ENCODE results near the gene PLXDC1. TPM values are rescaled to one million over a fixed set of nuclear protein-coding genes. Genes with fewer than 3 reads are reported as not detected.
"Not testable (repeated sequence)": the region's sequence is repeated elsewhere in the genome, so short reads cannot be mapped to it uniquely, and the experiment has no call there.

Gene PLXDC1
- total RNA-seq, 1 donor from 2014 or later: 0.28 TPM

DNA sequence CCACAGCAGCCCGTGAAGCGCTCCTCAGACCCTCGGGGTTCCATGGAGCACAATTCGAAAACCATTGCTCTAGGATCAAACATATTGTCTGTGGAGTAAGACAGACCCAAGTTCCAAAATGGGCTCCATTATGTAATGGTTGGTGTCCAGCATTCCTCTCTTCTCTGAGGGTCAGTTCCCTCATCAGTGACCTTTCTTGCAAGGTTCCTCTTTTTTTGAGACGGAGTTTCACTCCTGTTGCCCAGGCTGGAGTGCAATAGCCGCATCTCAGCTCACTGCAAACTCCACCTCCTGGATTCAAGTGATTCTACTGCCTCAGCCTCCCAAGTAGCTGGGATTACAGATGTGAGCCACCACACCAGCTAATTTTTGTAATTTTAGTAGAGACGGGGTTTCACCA is 28.4 kb downstream of the PLXDC1 start:
- Mint-ChIP-seq H3K27ac (ENCODE audit: unreplicated experiment) (no peak overlapping the region), H3K4me3 (no peak overlapping the region), H3K4me1 (no peaks in the 10 kb centered on the region), H3K36me3 (ENCODE audit: low read depth) (no peaks in the 10 kb centered on the region), H3K27me3 (ENCODE audit: low read depth) (no peaks in the 10 kb centered on the region), H3K9me3 (no peaks in the 10 kb centered on the region)
- no peak for TF ChIP-seq CTCF (conservative IDR thresholded peaks at IDR 0.05)
- DNase-seq (ENCODE audit: low read depth, low spot score): no peak

DNA sequence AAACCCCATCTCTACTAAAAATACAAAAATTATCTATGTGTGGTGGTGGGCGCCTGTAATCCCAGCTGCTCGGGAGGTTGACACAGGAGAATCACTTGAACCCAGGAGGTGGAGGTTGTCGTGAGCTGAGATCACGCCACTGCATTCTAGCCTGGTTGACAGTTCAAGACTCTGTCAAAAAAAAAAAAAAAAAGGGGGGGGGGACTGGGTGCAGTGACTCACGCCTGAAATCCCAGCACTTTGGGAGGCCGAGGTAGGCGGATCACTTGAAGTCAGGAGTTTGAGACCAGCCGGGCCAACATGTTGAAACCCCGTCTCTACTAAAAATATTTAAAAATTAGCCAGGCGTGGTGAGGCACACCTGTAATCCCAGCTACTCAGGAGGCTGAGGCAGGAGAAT is 29.5 kb downstream of the PLXDC1 start:
- not testable (repeated sequence) for H3K27me3 Mint-ChIP-seq (ENCODE audit: low read depth); DNase-seq (ENCODE audit: low read depth, low spot score); H3K36me3 Mint-ChIP-seq (ENCODE audit: low read depth); H3K4me1 Mint-ChIP-seq; H3K9me3 Mint-ChIP-seq; H3K4me3 Mint-ChIP-seq; H3K27ac Mint-ChIP-seq (ENCODE audit: unreplicated experiment)

DNA sequence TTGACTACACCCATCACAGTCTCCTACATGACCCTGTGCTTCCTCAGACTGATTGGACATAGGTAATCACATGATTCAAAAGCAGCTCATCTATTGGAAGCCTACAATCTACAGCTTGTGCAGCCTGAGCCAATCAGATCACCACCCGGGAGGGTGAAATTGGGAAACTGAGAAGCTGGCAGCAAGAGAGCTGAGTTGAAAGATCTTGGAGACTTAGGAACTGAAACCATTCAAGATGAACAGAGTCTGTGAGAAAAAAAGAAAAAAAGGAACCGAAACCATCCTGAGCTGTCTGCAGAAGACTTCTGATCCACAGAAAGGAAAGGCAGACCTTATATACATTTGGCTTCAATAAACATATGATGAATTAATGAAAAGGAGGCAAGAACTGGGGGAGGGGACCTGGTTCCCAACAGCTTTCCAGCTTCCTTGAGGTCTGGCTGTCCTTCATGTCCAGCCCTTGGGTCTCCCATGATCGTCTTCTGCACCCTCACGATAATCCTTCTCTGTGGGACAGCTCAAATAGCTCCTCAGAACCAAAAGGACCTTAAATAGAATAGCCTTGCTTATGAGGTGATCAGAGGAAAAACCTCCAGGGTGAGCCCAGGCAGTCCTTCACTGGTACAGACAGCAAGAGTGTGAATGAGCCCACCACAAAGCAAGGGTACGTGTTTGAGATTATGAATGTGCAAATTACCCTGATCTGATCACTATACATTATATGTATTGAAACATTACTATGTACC is 32.6 kb downstream of the PLXDC1 start:
- DNase-seq (ENCODE audit: low read depth, low spot score): no peak
- Mint-ChIP-seq H3K4me3 (no peak overlapping the region), H3K9me3 (no peaks in the 10 kb centered on the region), H3K4me1 (no peaks in the 10 kb centered on the region), H3K27ac (ENCODE audit: unreplicated experiment) (no peak overlapping the region), H3K36me3 (ENCODE audit: low read depth) (no peaks in the 10 kb centered on the region), H3K27me3 (ENCODE audit: low read depth) (peaks cover 2% of the 10 kb centered on the region)
- no peak for TF ChIP-seq CTCF (conservative IDR thresholded peaks at IDR 0.05)

DNA sequence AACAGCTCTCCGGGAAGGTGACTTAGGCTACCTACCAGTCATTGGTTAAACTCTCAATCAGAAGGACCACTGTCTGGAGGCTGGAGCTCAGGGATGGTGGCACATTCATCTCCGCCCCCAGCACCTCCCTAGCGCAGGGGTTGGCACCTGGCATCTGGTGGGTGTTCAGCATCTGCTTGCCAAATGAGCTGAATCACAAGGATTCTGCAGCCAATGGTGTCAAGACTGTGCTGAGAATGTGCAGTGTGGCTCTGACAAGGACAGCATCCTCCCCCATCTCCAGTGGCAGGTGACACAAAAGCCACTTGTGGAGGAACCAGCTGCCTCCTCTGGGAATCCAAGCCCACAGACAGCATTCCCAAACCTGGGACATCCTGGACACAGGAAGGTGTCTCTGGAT is 35.2 kb downstream of the PLXDC1 start:
- no peak for DNase-seq (ENCODE audit: low read depth, low spot score)
- H3K36me3 Mint-ChIP-seq (ENCODE audit: low read depth): no peaks in the 10 kb centered on the region
- H3K4me3 Mint-ChIP-seq: no peak overlapping the region
- no peak overlapping the region for H3K27ac Mint-ChIP-seq (ENCODE audit: unreplicated experiment)
- no peaks in the 10 kb centered on the region for H3K4me1 Mint-ChIP-seq
- no peak for TF ChIP-seq CTCF (conservative IDR thresholded peaks at IDR 0.05)
- H3K9me3 Mint-ChIP-seq: no peaks in the 10 kb centered on the region
- H3K27me3 Mint-ChIP-seq (ENCODE audit: low read depth): peaks cover 2% of the 10 kb centered on the region

- Mint-ChIP-seq H3K4me3 (no peak overlapping the region), H3K27ac (ENCODE audit: unreplicated experiment) (no peak overlapping the region), H3K4me1 (no peaks in the 10 kb centered on the region)
These were observed 36.3 kb downstream of the PLXDC1 start for GRCh38 chr17:39115135-39115534.

More at GRCh38 chr17:39115135-39115534, 36.3 kb downstream of the PLXDC1 start:
- H3K27me3 Mint-ChIP-seq (ENCODE audit: low read depth): peaks cover 2% of the 10 kb centered on the region
- TF ChIP-seq CTCF (conservative IDR thresholded peaks at IDR 0.05): no peak
- H3K36me3 Mint-ChIP-seq (ENCODE audit: low read depth): no peaks in the 10 kb centered on the region
- no peaks in the 10 kb centered on the region for H3K9me3 Mint-ChIP-seq
- DNase-seq (ENCODE audit: low read depth, low spot score): no peak
